HG03135 (cell line): ENCODE data around the gene COX4I2.

Experiments
- ATAC-seq: cut with Tn5 transposase; IDR thresholded peaks from one replicate; pipeline ENCODE4 v1.9.1; 2021; ENCODE audit warnings: mild to moderate bottlenecking, moderate library complexity; ENCODE audit not compliant: unreplicated experiment

COX4I2 gene

GRCh38 chr20:31674895-31675827 lies 37.4 kb downstream of the COX4I2 start:
- ATAC-seq, result no peak

GRCh38 chr20:31675828-31676608 lies 38.3 kb downstream of the COX4I2 start:
- ATAC-seq, result no peak

- no peak for ATAC-seq
Observed at GRCh38 chr20:31676609-31676989, 38.9 kb downstream of the COX4I2 start.

- no peak for ATAC-seq
Observed at GRCh38 chr20:31677553-31678260, 40.0 kb downstream of the COX4I2 start.

GRCh38 chr20:31678389-31679356 lies 41.0 kb downstream of the COX4I2 start:
- ATAC-seq, result no peak

GRCh38 chr20:31679357-31680285 lies 41.9 kb downstream of the COX4I2 start:
- no peak for ATAC-seq

- no peak for ATAC-seq
Observed at GRCh38 chr20:31680286-31681127, 42.8 kb downstream of the COX4I2 start.

- no peak for ATAC-seq
Observed at GRCh38 chr20:31681128-31681727, 43.5 kb downstream of the COX4I2 start.

- ATAC-seq, result no peak
Observed at GRCh38 chr20:31681769-31682168, 44.1 kb downstream of the COX4I2 start.

GRCh38 chr20:31682352-31682751 lies 44.6 kb downstream of the COX4I2 start:
- ATAC-seq, result no peak

GRCh38 chr20:31682927-31683326 lies 45.2 kb downstream of the COX4I2 start:
- no peak for ATAC-seq

- peak; percentile 46 for ATAC-seq
Observed at GRCh38 chr20:31684153-31685015, 46.7 kb downstream of the COX4I2 start.

- ATAC-seq, result no peak
Observed at GRCh38 chr20:31685853-31686643, 48.3 kb downstream of the COX4I2 start.

- no peak for ATAC-seq
Observed at GRCh38 chr20:31687777-31688176, 50.1 kb downstream of the COX4I2 start.

- no peak for ATAC-seq
Observed at GRCh38 chr20:31689141-31689540, 51.4 kb downstream of the COX4I2 start.

- no peak for ATAC-seq
Observed at GRCh38 chr20:31690124-31690666, 52.5 kb downstream of the COX4I2 start.
